ENCODE data around the gene SAA4. TPM values are rescaled to one million over a fixed set of nuclear protein-coding genes. Genes with fewer than 3 reads are reported as not detected.
A peak's percentile ranks its signal among the peaks of the same experiment; 100 is the strongest.
"Not testable (repeated sequence)": the region's sequence is repeated elsewhere in the genome, so short reads cannot be mapped to it uniquely, and the experiment has no call there.

Gene SAA4, protein sequence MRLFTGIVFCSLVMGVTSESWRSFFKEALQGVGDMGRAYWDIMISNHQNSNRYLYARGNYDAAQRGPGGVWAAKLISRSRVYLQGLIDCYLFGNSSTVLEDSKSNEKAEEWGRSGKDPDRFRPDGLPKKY
- total RNA-seq (2014; rRNA removed; shearing (Covaris generic); ENCODE audit: low replicate concordance): not detected in 2 replicates

DNA sequence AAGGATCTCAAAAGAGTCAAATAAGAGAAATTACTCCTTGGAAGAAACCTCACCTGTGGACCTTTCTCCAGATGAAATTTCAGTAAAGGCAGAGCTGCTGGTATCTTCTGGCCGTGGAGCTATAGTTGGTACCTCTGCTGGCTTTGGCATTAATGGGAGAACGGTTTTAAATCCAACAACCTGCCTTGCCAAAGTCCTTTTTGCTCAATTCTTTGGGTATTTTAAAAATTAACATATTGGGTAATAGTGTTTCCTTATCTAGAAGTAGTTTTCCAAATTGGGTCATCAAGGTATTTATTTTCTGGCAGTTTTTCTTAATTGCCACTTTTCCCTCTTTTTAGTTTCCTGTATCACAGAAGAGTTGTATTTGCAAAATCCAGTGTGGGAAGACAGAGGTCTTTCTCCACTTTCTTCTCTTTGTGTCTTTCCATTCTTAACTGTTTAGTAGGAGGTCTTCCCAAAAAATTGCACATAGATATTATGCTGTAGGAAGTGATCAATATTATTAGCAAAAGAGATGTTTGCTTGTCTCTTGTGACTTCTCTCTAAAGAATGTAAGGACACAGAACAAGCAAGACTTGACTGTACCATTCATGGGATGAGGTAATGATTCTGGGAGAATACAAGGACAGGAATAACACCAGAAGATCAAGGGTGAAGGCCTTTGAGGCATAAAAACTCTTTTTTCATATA lies at the start of gene SAA4:
TSS of gene SAA4 (minus strand) at position 139 of the 693 bp plus-strand sequence. CDS start 876 bp downstream, outside the sequence.
- Histone ChIP-seq H3K36me3 (ENCODE audit: insufficient read depth, low read length) (no peaks in the 10 kb centered on the region), H3K27ac (ENCODE audit: low read length) (no peak within 1 kb of the TSS), H3K4me3 (ENCODE audit: low read length) (no peak within 1 kb of the TSS), H3K9me2 (replicated peaks; ENCODE audit: insufficient read depth, low read length) (no peaks in the 10 kb centered on the region), H4K20me1 (ENCODE audit: insufficient read depth, low read depth, low read length) (no peaks in the 10 kb centered on the region), H3K4me2 (ENCODE audit: low read depth, low read length, poor library complexity, severe bottlenecking) (no peak within 1 kb of the TSS), H3K27me3 (ENCODE audit: low read length) (no peaks in the 10 kb centered on the region), H3K9ac (ENCODE audit: low read length) (no peak within 1 kb of the TSS), H3K9me3 (ENCODE audit: low read length) (no peaks in the 10 kb centered on the region), H2AFZ (ENCODE audit: low read length) (no peak within 1 kb of the TSS), H3K79me2 (ENCODE audit: low read length) (no peaks in the 10 kb centered on the region), H3K4me1 (ENCODE audit: low read length) (no peaks in the 10 kb centered on the region)
- no peak for DNase-seq

DNA sequence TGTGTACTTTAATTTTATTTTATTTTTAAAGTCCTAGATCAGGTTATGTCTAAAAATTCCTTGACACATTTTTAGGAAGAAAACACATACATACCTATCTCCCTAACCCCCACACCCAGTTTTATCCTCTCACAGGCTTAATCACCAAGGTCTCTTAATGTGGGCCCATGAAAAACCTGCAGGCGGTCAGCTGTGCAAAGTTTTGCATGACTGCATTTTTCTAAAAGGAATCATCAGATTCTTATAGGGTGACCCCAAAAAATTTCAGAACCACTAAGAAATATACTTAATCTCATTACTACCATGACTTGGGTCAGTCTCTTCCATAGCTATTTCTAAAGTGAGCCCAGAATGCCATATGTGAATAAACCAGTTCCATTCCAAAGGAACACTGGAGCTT lies 49.2 kb upstream of the SAA4 start:
- H3K9me3 ChIP-seq (ENCODE audit: low read length): no peaks in the 10 kb centered on the region
- H3K9me2 ChIP-seq (replicated peaks; ENCODE audit: insufficient read depth, low read length): no peaks in the 10 kb centered on the region
- H3K36me3 ChIP-seq (ENCODE audit: insufficient read depth, low read length): peaks cover 63% of the 10 kb centered on the region
- H3K79me2 ChIP-seq (ENCODE audit: low read length): peaks cover 8% of the 10 kb centered on the region
- H3K4me1 ChIP-seq (ENCODE audit: low read length): peaks cover 2% of the 10 kb centered on the region
- H3K9ac ChIP-seq (ENCODE audit: low read length): no peak overlapping the region
- H4K20me1 ChIP-seq (ENCODE audit: insufficient read depth, low read depth, low read length): no peaks in the 10 kb centered on the region
- H3K4me3 ChIP-seq (ENCODE audit: low read length): no peak overlapping the region
- H3K27me3 ChIP-seq (ENCODE audit: low read length): no peaks in the 10 kb centered on the region
- DNase-seq: no peak
- no peak overlapping the region for H3K4me2 ChIP-seq (ENCODE audit: low read depth, low read length, poor library complexity, severe bottlenecking)
- no peak overlapping the region for H3K27ac ChIP-seq (ENCODE audit: low read length)
- no peak overlapping the region for H2AFZ ChIP-seq (ENCODE audit: low read length)

DNA sequence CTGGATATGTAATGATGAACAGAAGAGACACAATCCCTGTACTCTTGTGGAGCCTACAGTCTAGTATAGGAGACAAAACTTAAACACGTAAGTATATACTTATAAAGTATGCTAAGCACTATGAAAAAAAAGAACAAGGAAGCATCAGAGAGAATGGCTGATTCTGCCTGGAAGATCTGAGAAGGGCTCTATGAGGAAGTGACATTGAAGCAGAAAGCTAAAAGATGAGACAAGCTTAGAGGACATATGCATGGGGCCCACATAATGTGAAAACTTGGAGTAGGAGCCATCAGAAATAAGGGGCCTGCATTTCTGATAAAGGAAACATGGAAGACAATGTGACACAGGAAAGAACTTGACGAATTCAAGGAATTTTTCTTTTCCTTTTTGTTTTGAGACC lies 46.0 kb upstream of the SAA4 start:
- Histone ChIP-seq H3K27me3 (ENCODE audit: low read length) (no peaks in the 10 kb centered on the region), H3K79me2 (ENCODE audit: low read length) (peaks cover under 1% of the 10 kb centered on the region), H3K4me1 (ENCODE audit: low read length) (peaks cover 5% of the 10 kb centered on the region), H3K27ac (ENCODE audit: low read length) (no peak overlapping the region), H2AFZ (ENCODE audit: low read length) (no peak overlapping the region), H3K9me2 (replicated peaks; ENCODE audit: insufficient read depth, low read length) (no peaks in the 10 kb centered on the region), H3K4me2 (ENCODE audit: low read depth, low read length, poor library complexity, severe bottlenecking) (no peak overlapping the region), H3K9me3 (ENCODE audit: low read length) (no peaks in the 10 kb centered on the region), H4K20me1 (ENCODE audit: insufficient read depth, low read depth, low read length) (no peaks in the 10 kb centered on the region), H3K36me3 (ENCODE audit: insufficient read depth, low read length) (peaks cover 67% of the 10 kb centered on the region), H3K9ac (ENCODE audit: low read length) (no peak overlapping the region), H3K4me3 (ENCODE audit: low read length) (no peak overlapping the region)
- DNase-seq: no peak

DNA sequence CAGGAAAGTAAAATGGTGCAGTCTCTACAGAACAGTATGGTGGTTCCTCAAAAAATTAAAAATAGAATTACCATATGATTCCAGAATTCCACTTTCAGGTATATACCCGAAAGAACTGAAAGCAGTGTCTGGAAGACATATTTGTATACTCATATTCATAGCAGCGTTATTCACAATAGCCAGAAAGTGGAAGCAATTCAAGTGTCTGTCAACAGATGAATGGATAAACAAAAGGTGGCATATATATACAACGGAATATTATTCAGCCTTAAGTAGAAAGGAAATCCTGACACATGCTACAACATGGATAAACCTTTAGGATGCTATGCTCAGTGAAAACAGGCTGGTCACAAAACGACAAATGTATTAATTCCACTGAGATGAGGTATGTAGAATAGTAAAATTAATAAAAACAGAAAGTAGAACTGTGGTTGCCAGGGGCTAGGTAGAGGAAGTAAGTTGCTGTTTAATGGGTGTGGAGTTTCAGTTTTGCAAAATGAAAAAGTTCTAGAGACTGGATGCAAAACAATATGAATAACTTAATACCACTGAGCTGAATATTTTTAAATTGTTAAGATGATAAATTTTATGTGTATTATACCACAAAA lies 43.9 kb upstream of the SAA4 start:
- Histone ChIP-seq H3K27me3 (ENCODE audit: low read length) (no peaks in the 10 kb centered on the region), H2AFZ (ENCODE audit: low read length) (no peak overlapping the region), H3K4me2 (ENCODE audit: low read depth, low read length, poor library complexity, severe bottlenecking) (no peak overlapping the region), H3K9me2 (replicated peaks; ENCODE audit: insufficient read depth, low read length) (no peaks in the 10 kb centered on the region), H3K9me3 (ENCODE audit: low read length) (no peaks in the 10 kb centered on the region), H4K20me1 (ENCODE audit: insufficient read depth, low read depth, low read length) (no peaks in the 10 kb centered on the region), H3K36me3 (ENCODE audit: insufficient read depth, low read length) (peaks cover 61% of the 10 kb centered on the region), H3K79me2 (ENCODE audit: low read length) (no peaks in the 10 kb centered on the region; the same call in 1 of the 2 replicates), H3K4me1 (ENCODE audit: low read length) (peaks cover 5% of the 10 kb centered on the region), H3K9ac (ENCODE audit: low read length) (no peak overlapping the region), H3K4me3 (ENCODE audit: low read length) (no peak overlapping the region), H3K27ac (ENCODE audit: low read length) (no peak overlapping the region)
- DNase-seq: peak; percentile 49

DNA sequence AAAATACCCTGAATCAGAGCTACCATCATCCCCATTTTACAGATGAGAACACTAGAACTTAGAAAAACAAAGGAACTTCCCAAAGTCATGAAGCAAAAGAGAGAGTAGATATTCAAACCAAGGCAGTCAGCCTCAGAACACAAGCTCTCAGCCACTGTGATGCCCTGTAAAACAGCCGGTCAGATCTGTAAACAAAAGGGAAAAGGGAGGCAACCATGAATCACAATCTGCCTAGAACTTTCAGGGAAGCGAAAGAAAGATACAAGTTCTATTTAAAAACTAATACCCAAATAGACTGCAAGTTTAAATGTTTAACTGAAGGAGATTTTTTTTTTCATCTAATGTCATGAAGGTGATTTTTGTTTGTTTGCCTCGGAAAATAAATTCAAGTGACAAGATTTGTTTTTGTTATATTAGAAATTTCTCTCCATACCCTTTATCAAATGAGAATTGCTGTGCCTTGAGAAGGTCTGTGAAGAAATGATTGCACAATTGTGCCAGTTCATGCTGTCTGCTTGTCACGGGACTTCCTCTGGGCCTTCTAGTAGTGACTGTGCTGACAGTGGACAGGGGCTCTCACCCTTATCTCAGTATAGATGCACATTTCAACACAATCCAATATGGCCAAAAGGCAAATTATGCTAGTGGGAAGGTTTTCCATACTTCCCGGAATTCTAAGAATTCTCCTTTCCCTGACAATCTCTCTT lies 41.1 kb upstream of the SAA4 start:
- Histone ChIP-seq H3K9me2 (replicated peaks; ENCODE audit: insufficient read depth, low read length) (no peaks in the 10 kb centered on the region), H3K4me2 (ENCODE audit: low read depth, low read length, poor library complexity, severe bottlenecking) (no peak overlapping the region), H3K27ac (ENCODE audit: low read length) (no peak overlapping the region), H3K27me3 (ENCODE audit: low read length) (no peaks in the 10 kb centered on the region), H3K36me3 (ENCODE audit: insufficient read depth, low read length) (peaks cover 37% of the 10 kb centered on the region), H3K4me3 (ENCODE audit: low read length) (no peak overlapping the region), H3K9ac (ENCODE audit: low read length) (no peak overlapping the region), H2AFZ (ENCODE audit: low read length) (no peak overlapping the region), H3K9me3 (ENCODE audit: low read length) (no peaks in the 10 kb centered on the region), H4K20me1 (ENCODE audit: insufficient read depth, low read depth, low read length) (no peaks in the 10 kb centered on the region), H3K4me1 (ENCODE audit: low read length) (peaks cover 5% of the 10 kb centered on the region), H3K79me2 (ENCODE audit: low read length) (no peaks in the 10 kb centered on the region)
- DNase-seq: no peak

DNA sequence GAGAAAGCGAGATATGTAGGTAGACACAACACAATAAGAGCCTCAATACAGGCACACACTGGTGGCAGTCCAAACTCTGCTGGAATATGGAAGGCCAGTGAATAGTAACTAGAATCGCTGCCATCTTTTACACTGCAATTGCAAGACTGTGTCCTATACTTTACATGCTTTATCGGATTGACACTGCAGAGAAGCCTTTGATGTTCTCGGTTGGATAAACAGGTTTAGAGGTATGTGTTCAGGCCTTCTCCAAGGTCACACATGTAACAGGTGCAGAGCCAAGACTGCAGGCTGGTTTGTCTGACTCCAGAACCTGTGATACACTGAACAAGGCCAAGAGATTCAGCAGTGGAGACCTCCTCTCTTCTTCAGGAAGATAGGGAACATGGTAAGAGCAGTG lies 34.6 kb upstream of the SAA4 start:
- Histone ChIP-seq H3K79me2 (ENCODE audit: low read length) (no peaks in the 10 kb centered on the region), H3K4me3 (ENCODE audit: low read length) (no peak overlapping the region), H3K27me3 (ENCODE audit: low read length) (no peaks in the 10 kb centered on the region), H3K4me1 (ENCODE audit: low read length) (no peaks in the 10 kb centered on the region), H4K20me1 (ENCODE audit: insufficient read depth, low read depth, low read length) (no peaks in the 10 kb centered on the region), H3K9me3 (ENCODE audit: low read length) (no peaks in the 10 kb centered on the region), H3K27ac (ENCODE audit: low read length) (no peak overlapping the region), H3K4me2 (ENCODE audit: low read depth, low read length, poor library complexity, severe bottlenecking) (no peak overlapping the region), H3K9me2 (replicated peaks; ENCODE audit: insufficient read depth, low read length) (no peaks in the 10 kb centered on the region), H3K36me3 (ENCODE audit: insufficient read depth, low read length) (no peaks in the 10 kb centered on the region), H2AFZ (ENCODE audit: low read length) (no peak overlapping the region), H3K9ac (ENCODE audit: low read length) (no peak overlapping the region)
- DNase-seq: no peak

DNA sequence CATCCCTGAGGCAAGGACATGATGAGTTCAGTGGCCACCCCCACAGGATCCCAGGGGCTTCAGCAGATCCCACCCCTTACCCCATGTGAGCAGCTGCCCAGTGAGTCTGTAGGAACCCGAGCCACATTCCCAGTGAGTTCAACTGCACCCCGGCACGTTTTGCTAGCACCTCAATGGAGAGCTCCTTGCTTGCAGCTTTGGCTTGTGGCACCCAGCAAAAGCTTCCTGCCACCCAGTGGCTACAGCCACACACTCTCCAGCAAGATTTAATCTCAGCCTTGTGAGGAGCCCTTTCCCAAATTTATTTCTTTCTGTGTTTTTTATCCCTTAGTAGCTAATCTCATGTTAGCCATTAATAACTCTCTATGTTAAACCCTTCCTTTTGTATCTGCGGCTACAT lies 33.5 kb upstream of the SAA4 start:
- H2AFZ ChIP-seq (ENCODE audit: low read length): no peak overlapping the region
- no peaks in the 10 kb centered on the region for H3K27me3 ChIP-seq (ENCODE audit: low read length)
- no peaks in the 10 kb centered on the region for H3K9me2 ChIP-seq (replicated peaks; ENCODE audit: insufficient read depth, low read length)
- no peak overlapping the region for H3K9ac ChIP-seq (ENCODE audit: low read length)
- H3K27ac ChIP-seq (ENCODE audit: low read length): no peak overlapping the region
- no peaks in the 10 kb centered on the region for H3K79me2 ChIP-seq (ENCODE audit: low read length)
- H3K4me2 ChIP-seq (ENCODE audit: low read depth, low read length, poor library complexity, severe bottlenecking): no peak overlapping the region
- H3K36me3 ChIP-seq (ENCODE audit: insufficient read depth, low read length): no peaks in the 10 kb centered on the region
- no peaks in the 10 kb centered on the region for H4K20me1 ChIP-seq (ENCODE audit: insufficient read depth, low read depth, low read length)
- H3K9me3 ChIP-seq (ENCODE audit: low read length): no peaks in the 10 kb centered on the region
- H3K4me1 ChIP-seq (ENCODE audit: low read length): no peaks in the 10 kb centered on the region
- DNase-seq: no peak
- H3K4me3 ChIP-seq (ENCODE audit: low read length): no peak overlapping the region

DNA sequence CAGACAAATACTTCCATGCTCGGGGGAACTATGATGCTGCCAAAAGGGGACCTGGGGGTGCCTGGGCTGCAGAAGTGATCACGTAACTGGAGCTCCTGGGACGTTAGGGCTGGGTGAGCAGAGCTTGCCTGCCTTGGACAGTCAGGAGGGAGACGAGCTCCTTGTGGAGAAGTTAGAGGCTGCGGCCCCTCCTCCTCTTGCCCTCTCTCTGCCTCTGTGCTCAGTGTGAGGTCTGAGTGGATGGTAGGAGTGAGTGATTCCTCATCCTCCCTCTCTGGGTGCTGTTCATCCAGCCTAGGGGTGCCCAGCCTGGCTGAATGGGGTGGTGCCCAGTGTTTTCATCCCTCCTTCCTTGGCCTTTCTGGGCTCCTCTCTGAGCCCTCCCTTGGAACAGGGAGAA lies 32.6 kb upstream of the SAA4 start:
- H3K9ac ChIP-seq (ENCODE audit: low read length); H3K27me3 ChIP-seq (ENCODE audit: low read length); H3K9me3 ChIP-seq (ENCODE audit: low read length); H4K20me1 ChIP-seq (ENCODE audit: insufficient read depth, low read depth, low read length); H3K4me2 ChIP-seq (ENCODE audit: low read depth, low read length, poor library complexity, severe bottlenecking); H2AFZ ChIP-seq (ENCODE audit: low read length); H3K79me2 ChIP-seq (ENCODE audit: low read length); DNase-seq; H3K4me1 ChIP-seq (ENCODE audit: low read length); H3K4me3 ChIP-seq (ENCODE audit: low read length); H3K36me3 ChIP-seq (ENCODE audit: insufficient read depth, low read length); H3K27ac ChIP-seq (ENCODE audit: low read length); H3K9me2 ChIP-seq (replicated peaks; ENCODE audit: insufficient read depth, low read length): not testable (repeated sequence)
